GM20000 (cell line): ENCODE data around the gene EIF2S3.

Experiments
- DNase-seq: peaks from one replicate; pipeline ENCODE4 v3.0.0; 2012; ENCODE audit warnings: low spot score
- CTCF ChIP-seq: IDR thresholded peaks from 2 replicates; pipeline ENCODE4 v1.5.1; 2012; ENCODE audit warnings: mild to moderate bottlenecking, control low read depth; ENCODE audit errors: extremely low read depth, missing control alignments

EIF2S3 gene

GRCh38 chrX:24113181-24113580 is 58.4 kb downstream of the EIF2S3 start:
- no peak for DNase-seq

GRCh38 chrX:24117258-24117657 is 62.5 kb downstream of the EIF2S3 start:
- DNase-seq = no peak
- TF ChIP-seq CTCF = no peak

More at GRCh38 chrX:24113181-24113580, 58.4 kb downstream of the EIF2S3 start:
- TF ChIP-seq CTCF = no peak

GRCh38 chrX:24124244-24124799 is 69.6 kb downstream of the EIF2S3 start:
- no peak for DNase-seq
- TF ChIP-seq CTCF = no peak

- TF ChIP-seq CTCF = no peak
- no peak for DNase-seq
These were observed 70.4 kb downstream of the EIF2S3 start for GRCh38 chrX:24125028-24125612.
